Stimulated activated naive CD8-positive, alpha-beta T cell treated with anti-CD3 and anti-CD28 coated beads, Interleukin-15, Interleukin-2, amounts not matched to agents 100 ng/mL and 50 ng/mL, for 24 hours (primary cell): ENCODE results near the gene TRIM17.

ENCODE experiments used
- H3K27ac Mint-ChIP-seq: one replicate; pipeline ENCODE4 v1.8.0; 2021; ENCODE audit warnings: mild to moderate bottlenecking, mixed read lengths
- H3K27me3 Mint-ChIP-seq: one replicate; pipeline ENCODE4 v1.8.0; 2021; ENCODE audit warnings: mixed read lengths
- H3K36me3 Mint-ChIP-seq: one replicate; pipeline ENCODE4 v1.8.0; 2021; ENCODE audit warnings: low read depth, mixed read lengths
- H3K4me1 Mint-ChIP-seq: one replicate; pipeline ENCODE4 v1.8.0; 2021; ENCODE audit warnings: low read depth, mixed read lengths
- H3K4me3 Mint-ChIP-seq: one replicate; pipeline ENCODE4 v1.8.0; 2021; ENCODE audit warnings: mild to moderate bottlenecking, mixed read lengths
- H3K9me3 Mint-ChIP-seq: one replicate; pipeline ENCODE4 v1.8.0; 2021; ENCODE audit warnings: mixed read lengths

TRIM17 gene

DNA sequence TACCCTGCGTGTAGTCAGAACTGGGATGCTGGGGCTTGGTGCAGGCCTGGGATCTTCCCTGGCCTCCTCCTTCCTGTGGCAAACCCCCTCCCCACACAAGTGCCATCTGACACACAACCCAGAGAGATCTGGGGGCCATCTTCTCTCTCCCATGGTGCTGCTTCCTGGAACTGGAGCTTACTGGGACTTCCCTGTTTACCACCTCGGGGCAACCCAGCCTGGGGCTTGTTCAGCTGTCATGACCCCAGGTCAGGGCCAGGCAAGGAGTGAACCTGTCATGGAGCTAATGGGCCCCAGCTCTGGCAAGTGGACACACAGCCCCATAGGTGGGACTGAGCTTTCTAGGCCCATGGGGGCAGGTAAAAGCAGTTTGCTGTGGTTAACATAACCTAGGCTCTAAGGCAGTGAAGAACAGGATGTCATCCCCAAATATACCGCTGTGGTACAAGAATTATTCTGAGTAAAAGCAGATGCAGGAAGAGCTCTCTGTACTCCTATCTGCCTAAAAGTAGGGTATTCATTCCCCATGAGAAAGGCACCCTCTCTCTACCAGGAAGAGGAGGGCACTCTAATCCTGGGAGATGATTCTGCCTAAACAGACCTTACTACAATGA is 12.4 kb downstream of the TRIM17 start:
- peaks cover 37% of the 10 kb centered on the region for H3K36me3 Mint-ChIP-seq
- H3K4me1 Mint-ChIP-seq = peaks cover 44% of the 10 kb centered on the region
- no peaks in the 10 kb centered on the region for H3K9me3 Mint-ChIP-seq
- no peaks in the 10 kb centered on the region for H3K27me3 Mint-ChIP-seq
- peak overlapping the region; percentile 51 for H3K27ac Mint-ChIP-seq
- peak overlapping the region; percentile 95 for H3K4me3 Mint-ChIP-seq

DNA sequence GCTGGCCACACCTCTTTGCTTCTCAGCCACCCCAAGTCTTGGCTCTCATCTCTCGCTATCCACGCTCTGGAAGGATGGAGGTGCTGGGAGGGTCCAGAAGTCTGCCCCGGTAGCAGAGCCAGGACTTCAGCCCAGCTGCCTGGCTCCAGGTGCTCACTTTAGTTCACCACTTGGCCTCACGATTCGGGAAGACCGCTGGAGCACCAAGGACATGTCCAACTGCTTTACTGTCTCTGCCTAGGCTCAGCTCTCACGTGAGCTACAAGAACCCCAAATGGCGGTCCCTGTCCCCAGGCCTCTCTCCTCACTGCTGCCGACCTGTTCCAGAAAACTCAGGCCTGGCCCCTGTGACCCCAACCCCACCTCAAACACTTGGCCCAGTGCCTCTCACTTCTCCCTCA is 13.4 kb downstream of the TRIM17 start:
- Mint-ChIP-seq H3K4me3 (peak overlapping the region; percentile 95), H3K9me3 (no peaks in the 10 kb centered on the region), H3K4me1 (peaks cover 41% of the 10 kb centered on the region), H3K27ac (peak overlapping the region; percentile 51), H3K27me3 (no peaks in the 10 kb centered on the region), H3K36me3 (peaks cover 37% of the 10 kb centered on the region)

DNA sequence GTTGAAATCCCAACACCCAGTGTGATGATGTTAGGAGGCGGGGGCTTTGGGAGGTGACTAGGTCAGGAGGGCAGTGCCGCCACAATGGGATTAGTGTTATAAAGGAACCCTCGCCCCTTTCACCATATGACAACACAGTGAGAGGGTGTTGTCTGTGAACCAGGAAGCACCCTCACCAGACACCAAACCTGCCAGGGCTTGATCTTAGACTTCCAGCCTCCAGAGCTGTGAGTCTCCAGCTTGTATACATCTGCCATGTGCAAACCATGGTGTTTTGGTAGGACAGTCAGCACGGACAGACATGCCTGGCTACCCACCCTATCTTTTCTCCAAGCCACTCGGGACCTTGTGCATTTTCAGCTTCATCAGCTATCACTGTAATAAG is 14.0 kb downstream of the TRIM17 start:
- Mint-ChIP-seq H3K36me3 (peaks cover 42% of the 10 kb centered on the region), H3K4me3 (no peak overlapping the region), H3K27ac (no peak overlapping the region), H3K9me3 (no peaks in the 10 kb centered on the region), H3K4me1 (peaks cover 45% of the 10 kb centered on the region), H3K27me3 (no peaks in the 10 kb centered on the region)

DNA sequence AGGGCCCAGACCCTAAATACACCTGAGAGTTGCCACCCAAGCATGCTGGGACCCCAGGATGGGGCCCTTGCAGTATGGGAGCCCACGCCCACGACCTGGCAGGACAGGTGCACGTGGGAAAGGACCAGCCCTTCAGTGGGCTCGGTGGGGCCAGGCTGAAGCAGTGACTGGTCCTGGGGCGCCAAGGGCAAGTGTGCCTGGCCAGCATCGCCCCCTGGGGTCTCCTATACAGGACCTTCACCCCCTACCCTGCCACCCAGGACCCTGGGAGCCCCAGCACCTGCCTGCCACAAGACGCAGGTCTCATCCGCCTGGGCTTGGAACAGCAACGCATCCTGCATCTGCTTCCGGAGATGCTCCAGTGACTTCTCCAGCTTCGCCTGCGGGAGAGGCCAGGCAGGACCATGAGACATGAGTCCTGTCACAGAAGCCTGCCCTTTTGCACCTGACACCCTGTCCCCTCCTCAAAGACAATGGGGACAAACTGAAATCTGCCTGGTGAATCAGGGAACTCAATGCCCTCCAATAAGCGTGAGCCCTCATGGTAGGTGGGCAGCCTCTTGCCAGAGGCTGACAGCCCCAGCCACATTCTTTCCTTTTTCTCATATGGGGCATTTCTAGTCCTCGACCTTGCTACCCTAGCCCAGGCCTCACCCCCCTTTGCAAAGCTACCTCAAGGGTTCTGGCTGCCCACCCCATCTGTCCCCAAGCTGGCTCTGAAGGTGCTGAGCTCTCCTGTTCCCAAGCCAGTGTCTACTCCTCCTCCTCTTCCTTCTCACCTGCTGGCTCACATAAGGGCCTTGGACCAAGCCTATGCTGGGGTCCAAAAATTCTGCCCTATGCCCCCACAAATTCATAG is 14.7 kb downstream of the TRIM17 start:
- Mint-ChIP-seq H3K27ac (no peak overlapping the region), H3K9me3 (no peaks in the 10 kb centered on the region), H3K27me3 (no peaks in the 10 kb centered on the region), H3K4me1 (peaks cover 41% of the 10 kb centered on the region), H3K4me3 (no peak overlapping the region), H3K36me3 (peaks cover 45% of the 10 kb centered on the region)

GRCh38 chr1:228400692-228401454 is 15.8 kb downstream of the TRIM17 start:
- no peaks in the 10 kb centered on the region for H3K27me3 Mint-ChIP-seq
- peaks cover 41% of the 10 kb centered on the region for H3K4me1 Mint-ChIP-seq
- H3K36me3 Mint-ChIP-seq = peaks cover 51% of the 10 kb centered on the region
- H3K27ac Mint-ChIP-seq = no peak overlapping the region
- no peak overlapping the region for H3K4me3 Mint-ChIP-seq
- H3K9me3 Mint-ChIP-seq = no peaks in the 10 kb centered on the region

- Mint-ChIP-seq H3K4me3 (no peak overlapping the region), H3K27ac (no peak overlapping the region), H3K36me3 (peaks cover 56% of the 10 kb centered on the region), H3K27me3 (no peaks in the 10 kb centered on the region), H3K9me3 (no peaks in the 10 kb centered on the region), H3K4me1 (peaks cover 40% of the 10 kb centered on the region)
These were observed 16.4 kb downstream of the TRIM17 start for GRCh38 chr1:228400237-228400651.

DNA sequence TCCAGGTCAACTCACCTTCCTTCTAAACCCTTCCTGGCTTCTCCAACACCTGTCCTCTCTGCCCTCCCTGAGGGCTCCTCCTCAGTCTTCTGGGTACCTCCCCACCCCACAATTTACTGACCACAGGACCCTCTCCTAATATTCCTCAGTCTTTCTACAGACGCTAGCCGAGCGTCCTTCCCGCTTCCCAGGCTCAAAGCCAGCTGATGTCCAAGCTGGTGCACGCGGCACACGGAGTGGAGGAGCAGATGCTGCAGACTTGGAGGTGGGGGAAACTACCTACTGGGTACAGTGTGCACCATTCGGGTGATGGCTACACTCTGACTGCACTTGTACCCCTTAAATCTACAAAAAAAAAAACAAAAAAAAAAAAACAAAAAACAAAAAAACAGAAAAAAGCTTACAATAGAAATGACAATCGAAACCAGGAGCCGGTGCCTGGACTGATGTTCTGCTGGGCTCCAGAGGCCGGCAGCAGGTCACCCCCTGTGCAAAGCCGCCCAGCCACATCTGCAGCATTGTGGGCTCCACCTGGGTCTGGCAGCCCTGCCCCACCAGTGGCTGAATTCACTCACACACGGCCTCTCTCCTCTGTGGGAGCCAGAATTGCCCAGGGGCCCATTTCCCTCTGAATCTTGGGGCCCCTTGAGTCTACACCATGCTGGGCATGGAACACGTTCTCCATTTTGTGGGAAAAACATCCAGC is 17.0 kb downstream of the TRIM17 start:
- no peak overlapping the region for H3K27ac Mint-ChIP-seq
- peaks cover 51% of the 10 kb centered on the region for H3K36me3 Mint-ChIP-seq
- H3K9me3 Mint-ChIP-seq = no peaks in the 10 kb centered on the region
- no peaks in the 10 kb centered on the region for H3K27me3 Mint-ChIP-seq
- peaks cover 35% of the 10 kb centered on the region for H3K4me1 Mint-ChIP-seq
- H3K4me3 Mint-ChIP-seq = no peak overlapping the region

DNA sequence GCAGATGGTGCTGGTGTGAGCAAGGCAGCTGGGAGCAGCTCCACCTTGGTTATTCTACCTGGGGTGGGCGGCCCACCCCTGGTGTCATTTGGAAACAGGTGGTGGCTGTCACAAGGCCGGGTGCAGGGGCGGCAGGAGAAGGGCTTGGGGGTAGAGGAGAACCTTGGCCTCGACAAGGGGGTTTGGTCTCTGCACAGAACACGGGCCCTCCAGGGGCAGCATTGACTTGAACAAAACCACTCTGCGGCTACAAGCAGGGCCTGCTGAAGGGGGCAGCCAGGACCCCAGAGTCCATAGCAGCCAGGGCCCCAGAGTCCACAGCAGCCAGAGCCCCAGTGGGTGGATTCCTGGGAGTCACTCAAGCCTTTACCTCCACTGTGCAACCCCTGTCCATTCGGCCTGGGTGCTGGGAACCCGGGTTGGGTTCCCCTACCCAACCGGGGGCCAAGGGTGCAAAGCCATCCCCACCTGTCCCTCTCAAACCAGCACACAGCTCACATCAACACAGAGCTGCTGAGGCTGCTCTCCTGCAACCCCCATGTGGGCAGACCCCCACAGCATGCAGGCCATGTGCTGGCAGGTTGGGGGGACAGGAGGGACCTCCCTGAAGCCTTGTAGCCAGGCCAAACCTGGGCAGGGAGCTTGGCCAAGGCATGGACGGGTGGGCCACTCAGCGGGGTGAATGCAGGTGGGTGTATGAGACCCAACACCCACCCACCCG is 17.8 kb downstream of the TRIM17 start:
- H3K9me3 Mint-ChIP-seq = no peaks in the 10 kb centered on the region
- no peak overlapping the region for H3K4me3 Mint-ChIP-seq
- peaks cover 43% of the 10 kb centered on the region for H3K36me3 Mint-ChIP-seq
- H3K27me3 Mint-ChIP-seq = no peaks in the 10 kb centered on the region
- peaks cover 27% of the 10 kb centered on the region for H3K4me1 Mint-ChIP-seq
- no peak overlapping the region for H3K27ac Mint-ChIP-seq

GRCh38 chr1:228397966-228398365 is 18.7 kb downstream of the TRIM17 start:
- H3K27ac Mint-ChIP-seq = no peak overlapping the region

GRCh38 chr1:228396770-228397662 is 19.6 kb downstream of the TRIM17 start:
- Mint-ChIP-seq H3K4me1 (peaks cover 12% of the 10 kb centered on the region), H3K27ac (no peak overlapping the region), H3K9me3 (no peaks in the 10 kb centered on the region), H3K27me3 (no peaks in the 10 kb centered on the region), H3K36me3 (peaks cover 37% of the 10 kb centered on the region), H3K4me3 (no peak overlapping the region)

More at GRCh38 chr1:228397966-228398365, 18.7 kb downstream of the TRIM17 start:
- Mint-ChIP-seq H3K4me3 (no peak overlapping the region), H3K4me1 (peaks cover 18% of the 10 kb centered on the region), H3K36me3 (peaks cover 35% of the 10 kb centered on the region), H3K9me3 (no peaks in the 10 kb centered on the region), H3K27me3 (no peaks in the 10 kb centered on the region)

DNA sequence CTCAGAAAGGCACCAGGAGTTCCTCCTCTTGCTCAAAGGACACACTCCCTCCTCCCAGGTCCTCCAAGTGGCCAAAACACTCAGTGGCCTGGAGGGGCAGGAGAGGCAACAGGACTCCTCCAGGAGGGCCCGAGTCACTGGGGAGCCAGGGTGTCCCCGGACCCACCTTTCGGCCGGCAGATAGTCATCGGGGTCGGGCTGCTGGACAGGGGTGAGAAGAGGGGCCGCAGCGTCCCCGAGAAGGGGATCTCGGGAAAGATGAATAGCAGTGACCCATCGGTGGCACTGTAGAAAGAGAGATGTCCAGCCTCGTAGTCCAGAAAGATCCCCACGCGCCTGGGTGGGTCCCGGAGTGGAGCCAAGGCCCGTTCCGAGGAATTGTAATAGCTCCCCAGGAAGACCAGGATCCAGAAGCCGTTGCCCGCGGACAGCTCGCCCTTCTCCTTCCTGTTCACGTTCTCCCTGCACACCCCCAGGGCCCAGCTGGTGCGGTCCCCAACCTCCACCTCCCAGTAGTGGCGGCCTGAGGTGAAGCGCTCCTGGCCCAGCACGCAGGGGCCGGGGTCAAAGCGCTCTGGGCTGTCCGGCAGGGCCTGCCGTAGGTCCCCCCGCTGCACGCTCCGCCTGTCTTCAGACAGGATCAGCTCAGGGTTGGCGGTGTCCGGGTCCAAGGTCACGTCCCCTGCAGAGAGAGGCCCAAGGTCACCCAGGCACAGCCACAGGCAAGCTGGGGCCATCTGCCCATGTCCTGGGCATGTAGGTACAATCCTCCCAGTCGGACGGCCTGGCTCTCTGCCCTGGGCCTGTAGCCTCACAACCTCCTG is 21.9 kb downstream of the TRIM17 start:
- H3K27me3 Mint-ChIP-seq = no peaks in the 10 kb centered on the region
- H3K4me3 Mint-ChIP-seq = no peak overlapping the region
- H3K9me3 Mint-ChIP-seq = no peaks in the 10 kb centered on the region
- H3K36me3 Mint-ChIP-seq = peaks cover 27% of the 10 kb centered on the region
- no peak overlapping the region for H3K27ac Mint-ChIP-seq
- H3K4me1 Mint-ChIP-seq = peaks cover 8% of the 10 kb centered on the region

GRCh38 chr1:228393811-228394570 is 22.7 kb downstream of the TRIM17 start:
- peaks cover 8% of the 10 kb centered on the region for H3K4me1 Mint-ChIP-seq
- H3K4me3 Mint-ChIP-seq = no peak overlapping the region
- H3K36me3 Mint-ChIP-seq = peaks cover 27% of the 10 kb centered on the region
- no peak overlapping the region for H3K27ac Mint-ChIP-seq
- no peaks in the 10 kb centered on the region for H3K9me3 Mint-ChIP-seq
- H3K27me3 Mint-ChIP-seq = no peaks in the 10 kb centered on the region
